HCT116 (cell line): ENCODE measurements around the gene SLC17A2. TPM values are rescaled to one million over a fixed set of nuclear protein-coding genes. Genes with fewer than 3 reads are reported as not detected.

ENCODE experiments used
- ATAC-seq: fragments of 200-7000 bp; cut with Tn5 transposase; 2 replicates; pipeline ENCODE4 v1.9.1; 2020; ENCODE audit warnings: mild to moderate bottlenecking, moderate library complexity
- BruUV-seq: library from RNA; stranded (reverse); fragments of 400-500 nt; replicated peaks from 2 replicates; lab custom pipeline; 2021; lab: Mats Ljungman, UMichigan
- CTCF ChIA-PET: fragments of 300-600 bp; sonication (Branson Sonifier 250); formaldehyde crosslinking; loops from one replicate; lab custom pipeline; 2021; ENCODE audit warnings: antibody characterized with exemption; lab: Charles Lee
- POLR2A ChIA-PET: fragments of 300-600, 350-600 bp; sonication (Branson Sonifier 250); formaldehyde crosslinking; loops from one replicate; lab custom pipeline; 2021; ENCODE audit warnings: antibody characterized with exemption; lab: Charles Lee
- RAD21 ChIA-PET, 2 experiments: fragments of 300-600 bp; sonication (Branson Sonifier 250); formaldehyde crosslinking; loops; one replicate each; lab custom pipeline; 2023; ENCODE audit warnings: low total read pairs in 2 of 2; ENCODE audit not compliant: uncharacterized antibody in 2 of 2, unreplicated experiment in 2 of 2, low non-redundant PET in 1 of 2; lab: Charles Lee
- DNase-seq: peaks from one replicate; pipeline ENCODE4 v3.0.0-alpha.2; 2010; ENCODE audit warnings: low read depth, low spot score
- H2AFZ ChIP-seq: fragments of 200-600 bp; shearing (Covaris generic), sonication (generic); 2 replicates; pipeline ENCODE4 v1.6.1; 2017; ENCODE audit warnings: low read depth, mixed run types, mixed read lengths, antibody characterized with exemption, low read length; ENCODE audit not compliant: poor library complexity, severe bottlenecking
- H3K27ac ChIP-seq: 2 replicates; pipeline ENCODE4 v1.5.1; 2012; ENCODE audit warnings: low read depth, low read length
- H3K27me3 ChIP-seq: fragments of 200-600 bp; sonication (generic); 2 replicates; pipeline ENCODE4 v1.6.1; 2016; ENCODE audit warnings: mixed run types, low read length, mixed read lengths; ENCODE audit not compliant: insufficient read depth
- H3K36me3 ChIP-seq, 2 experiments: fragments of 200-500 bp in 1 of 2; fragments of 200-600 bp in 1 of 2; sonication (Bioruptor generic) in 1 of 2; sonication (generic) in 1 of 2; 2 replicates each; pipeline versions ENCODE4 v1.5.1 to v1.6.1; 2014 to 2016; ENCODE audit warnings: low read length in 2 of 2, inconsistent platforms in 1 of 2, mixed read lengths in 1 of 2, mixed run types in 1 of 2; ENCODE audit not compliant: insufficient read depth in 2 of 2, control insufficient read depth in 1 of 2
- H3K4me1 ChIP-seq, 2 experiments: fragments of 200-600 bp in 1 of 2; sonication (generic) in 1 of 2; 2 replicates each; pipeline versions ENCODE4 v1.5.1 to v1.6.1; 2012 to 2017; ENCODE audit warnings: low read length in 2 of 2, inconsistent platforms in 1 of 2, mild to moderate bottlenecking in 1 of 2, mixed read lengths in 1 of 2, mixed run types in 1 of 2, moderate library complexity in 1 of 2; ENCODE audit not compliant: insufficient read depth in 2 of 2, control insufficient read depth in 1 of 2
- H3K4me2 ChIP-seq: fragments of 200-600 bp; sonication (generic); 2 replicates; pipeline ENCODE4 v1.6.1; 2017; ENCODE audit warnings: mixed run types, low read length, mixed read lengths
- H3K4me3 ChIP-seq, 2 experiments: fragments of 200-600 bp in 1 of 2; sonication (generic) in 1 of 2; replicated peaks in 1 of 2; 2 replicates each; pipeline ENCODE4 v1.5.1; 2011 to 2016; ENCODE audit warnings: low read length in 2 of 2, control low read depth in 1 of 2, low read depth in 1 of 2, mild to moderate bottlenecking in 1 of 2, mixed read lengths in 1 of 2, mixed run types in 1 of 2
- H3K79me2 ChIP-seq: fragments of 200-600 bp; sonication (generic); 2 replicates; pipeline ENCODE4 v1.6.1; 2017; ENCODE audit warnings: mild to moderate bottlenecking, mixed run types, low read length, moderate library complexity, mixed read lengths; ENCODE audit not compliant: insufficient read depth
- H3K9ac ChIP-seq: fragments of 200-600 bp; sonication (generic); 2 replicates; pipeline ENCODE4 v1.6.1; 2016; ENCODE audit warnings: low read length, mixed read lengths
- H3K9me2 ChIP-seq: fragments of 200-600 bp; sonication (generic), shearing (Covaris generic); 2 replicates; pipeline ENCODE4 v1.6.1; 2017; ENCODE audit warnings: mixed run types, mild to moderate bottlenecking, moderate library complexity; ENCODE audit not compliant: insufficient read depth
- H3K9me3 ChIP-seq, 2 experiments: fragments of 200-500 bp in 1 of 2; fragments of 200-600 bp in 1 of 2; sonication (Bioruptor generic) in 1 of 2; sonication (generic) in 1 of 2; 2 replicates each; pipeline ENCODE4 v1.6.1; 2014 to 2017; ENCODE audit warnings: low read length in 2 of 2, mixed read lengths in 2 of 2, inconsistent platforms in 1 of 2, low read depth in 1 of 2, mild to moderate bottlenecking in 1 of 2, mixed run types in 1 of 2, moderate library complexity in 1 of 2; ENCODE audit not compliant: control insufficient read depth in 1 of 2, insufficient read depth in 1 of 2
- H4K20me1 ChIP-seq: fragments of 200-600 bp; sonication (generic), shearing (Covaris generic); 2 replicates; pipeline ENCODE4 v1.6.1; 2017; ENCODE audit warnings: mixed run types, mild to moderate bottlenecking, moderate library complexity; ENCODE audit not compliant: insufficient read depth
- ATF3 ChIP-seq: IDR thresholded peaks from 2 replicates; pipeline ENCODE4 v1.6.1; 2012
- CEBPB ChIP-seq: IDR thresholded peaks from 2 replicates; pipeline ENCODE4 v1.6.1; 2012; ENCODE audit warnings: low read depth
- CTCF ChIP-seq, 3 experiments: fragments of 200-600 bp in 1 of 3; sonication (generic) in 1 of 3; IDR thresholded peaks in 2 of 3; conservative IDR thresholded peaks in 1 of 3; 2 replicates each; pipeline ENCODE4 v1.5.1; 2012 to 2017; ENCODE audit warnings: low read depth in 2 of 3, low read length in 2 of 3, antibody characterized with exemption in 1 of 3, borderline replicate concordance in 1 of 3, control low read depth in 1 of 3, mild to moderate bottlenecking in 1 of 3, mixed read lengths in 1 of 3, mixed run types in 1 of 3, moderate library complexity in 1 of 3; ENCODE audit not compliant: insufficient read depth in 1 of 3
- EGR1 ChIP-seq: IDR thresholded peaks from 2 replicates; pipeline ENCODE4 v1.6.1; 2012; ENCODE audit warnings: low read depth
- ELF1 ChIP-seq: IDR thresholded peaks from 2 replicates; pipeline ENCODE4 v1.6.1; 2012; ENCODE audit warnings: low read depth, borderline replicate concordance
- EZH2 ChIP-seq: fragments of 200-600 bp; sonication (generic); IDR thresholded peaks from 2 replicates; pipeline ENCODE4 v1.6.1; 2017; ENCODE audit warnings: antibody characterized with exemption, mixed run types
- EZH2phosphoT487 ChIP-seq: fragments of 200-600 bp; IDR thresholded peaks from 2 replicates; pipeline ENCODE4 v1.6.1; 2018; ENCODE audit warnings: antibody characterized with exemption, borderline replicate concordance
- JUND ChIP-seq: IDR thresholded peaks from 2 replicates; pipeline ENCODE4 v1.6.1; 2012
- MAX ChIP-seq: IDR thresholded peaks from 2 replicates; pipeline ENCODE4 v1.6.1; 2012
- POLR2A ChIP-seq: IDR thresholded peaks from 2 replicates; pipeline ENCODE4 v1.7.0; 2011; ENCODE audit warnings: borderline replicate concordance; ENCODE audit not compliant: insufficient read depth, insufficient read length; ENCODE audit errors: extremely low read depth
- RAD21 ChIP-seq: IDR thresholded peaks from 2 replicates; pipeline ENCODE4 v1.6.1; 2012; ENCODE audit warnings: low read depth, mild to moderate bottlenecking
- SIN3A ChIP-seq: IDR thresholded peaks from 2 replicates; pipeline ENCODE4 v1.6.1; 2012; ENCODE audit warnings: low read depth
- SP1 ChIP-seq: IDR thresholded peaks from 2 replicates; pipeline ENCODE4 v1.6.1; 2012; ENCODE audit warnings: low read depth
- SRF ChIP-seq: IDR thresholded peaks from 2 replicates; pipeline ENCODE4 v1.6.1; 2012; ENCODE audit warnings: low read depth
- YY1 ChIP-seq: IDR thresholded peaks from 2 replicates; pipeline ENCODE4 v1.6.1; 2011; ENCODE audit warnings: low read length, low read depth, moderate library complexity, mild to moderate bottlenecking; ENCODE audit not compliant: insufficient replicate concordance; ENCODE audit errors: extremely low read depth
- ZBTB33 ChIP-seq: IDR thresholded peaks from 2 replicates; pipeline ENCODE4 v1.6.1; 2011; ENCODE audit warnings: mild to moderate bottlenecking, low read length, moderate library complexity; ENCODE audit not compliant: insufficient replicate concordance; ENCODE audit errors: extremely low read depth
- ZNF274 ChIP-seq: fragments of 200-500 bp; sonication (Bioruptor generic); IDR thresholded peaks from 2 replicates; pipeline ENCODE4 v1.6.1; 2014; ENCODE audit warnings: mild to moderate bottlenecking, low read depth, low read length, inconsistent platforms
- intact Hi-C: fragments of 100-400 bp; cut with micrococcal nuclease; formaldehyde crosslinking; loops from 2 replicates; pipeline ENCODE4 v1.10.0; 2022
- total RNA-seq: library from RNA; stranded (reverse); gene quantifications from one replicate; pipeline ENCODE4 v1.2.1, GENCODE V29; 2021; ENCODE audit not compliant: unreplicated experiment
- TF ChIP-seq, protein P1 (sequence below): IDR thresholded peaks from 2 replicates; pipeline ENCODE4 v1.6.1; 2012; ENCODE audit warnings: low read depth

The SLC17A2 gene
- total RNA-seq, 1 experiment from 2014 or later = not detected

DNA sequence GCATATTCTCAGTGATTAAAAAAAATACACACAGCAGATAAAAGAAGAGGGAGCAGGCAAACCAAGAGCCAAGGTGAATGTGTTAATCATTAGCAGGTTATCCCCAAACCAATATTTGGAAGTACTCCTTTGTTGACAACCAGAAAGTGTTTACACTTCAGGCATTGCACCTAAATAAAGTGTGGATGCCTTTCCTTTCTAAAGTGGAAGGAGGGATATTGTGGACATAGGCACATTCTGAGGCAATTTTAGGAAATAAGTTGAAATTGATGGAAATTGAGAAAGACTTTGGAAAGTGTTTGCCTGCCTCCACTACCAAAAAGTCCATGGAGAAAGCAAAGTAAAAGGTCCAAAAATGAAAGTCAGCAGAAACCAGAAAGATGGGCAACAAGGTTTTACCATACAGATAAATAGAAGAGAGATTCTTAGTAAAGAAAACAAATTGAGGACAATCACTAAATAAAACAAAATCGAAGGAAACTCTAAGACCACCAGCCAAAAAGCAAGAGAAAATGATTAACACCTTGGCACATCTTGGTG lies 22.9 kb downstream of the SLC17A2 start:
- Histone ChIP-seq H2AFZ (no peak overlapping the region), H3K27ac (no peak overlapping the region), H3K9ac (no peak overlapping the region), H3K4me1 (no peaks in the 10 kb centered on the region), H3K9me2 (no peaks in the 10 kb centered on the region), H3K4me2 (no peak overlapping the region), H3K9me3 (no peaks in the 10 kb centered on the region), H3K79me2 (no peaks in the 10 kb centered on the region), H4K20me1 (no peaks in the 10 kb centered on the region), H3K36me3 (no peaks in the 10 kb centered on the region), H3K27me3 (no peaks in the 10 kb centered on the region), H3K4me3 (no peak overlapping the region)
- ChIA-PET CTCF (no interaction called here), POLR2A (no interaction called here), RAD21 (no interaction called here)
- BruUV-seq = no TSS peak
- ATAC-seq (no peak), DNase-seq (no peak)
- intact Hi-C loops = no loop called here
- TF ChIP-seq SRF (no peak), JUND (no peak), CTCF (IDR thresholded peaks at IDR 0.05 in 2 of 3, conservative IDR thresholded peaks at IDR 0.05 in 1 of 3; ENCODE audit: borderline replicate concordance in 1 of 3, insufficient read depth in 1 of 3, low read depth in 2 of 3, low read length in 2 of 3) (no peak), EZH2 (no peak), ELF1 (no peak), ZNF274 (no peak), SIN3A (no peak), EGR1 (no peak), RAD21 (no peak), YY1 (no peak), ZBTB33 (no peak), MAX (no peak), SP1 (no peak), POLR2A (no peak), CEBPB (no peak), EZH2phosphoT487 (no peak), ATF3 (no peak)
- TF ChIP-seq, protein P1, sequence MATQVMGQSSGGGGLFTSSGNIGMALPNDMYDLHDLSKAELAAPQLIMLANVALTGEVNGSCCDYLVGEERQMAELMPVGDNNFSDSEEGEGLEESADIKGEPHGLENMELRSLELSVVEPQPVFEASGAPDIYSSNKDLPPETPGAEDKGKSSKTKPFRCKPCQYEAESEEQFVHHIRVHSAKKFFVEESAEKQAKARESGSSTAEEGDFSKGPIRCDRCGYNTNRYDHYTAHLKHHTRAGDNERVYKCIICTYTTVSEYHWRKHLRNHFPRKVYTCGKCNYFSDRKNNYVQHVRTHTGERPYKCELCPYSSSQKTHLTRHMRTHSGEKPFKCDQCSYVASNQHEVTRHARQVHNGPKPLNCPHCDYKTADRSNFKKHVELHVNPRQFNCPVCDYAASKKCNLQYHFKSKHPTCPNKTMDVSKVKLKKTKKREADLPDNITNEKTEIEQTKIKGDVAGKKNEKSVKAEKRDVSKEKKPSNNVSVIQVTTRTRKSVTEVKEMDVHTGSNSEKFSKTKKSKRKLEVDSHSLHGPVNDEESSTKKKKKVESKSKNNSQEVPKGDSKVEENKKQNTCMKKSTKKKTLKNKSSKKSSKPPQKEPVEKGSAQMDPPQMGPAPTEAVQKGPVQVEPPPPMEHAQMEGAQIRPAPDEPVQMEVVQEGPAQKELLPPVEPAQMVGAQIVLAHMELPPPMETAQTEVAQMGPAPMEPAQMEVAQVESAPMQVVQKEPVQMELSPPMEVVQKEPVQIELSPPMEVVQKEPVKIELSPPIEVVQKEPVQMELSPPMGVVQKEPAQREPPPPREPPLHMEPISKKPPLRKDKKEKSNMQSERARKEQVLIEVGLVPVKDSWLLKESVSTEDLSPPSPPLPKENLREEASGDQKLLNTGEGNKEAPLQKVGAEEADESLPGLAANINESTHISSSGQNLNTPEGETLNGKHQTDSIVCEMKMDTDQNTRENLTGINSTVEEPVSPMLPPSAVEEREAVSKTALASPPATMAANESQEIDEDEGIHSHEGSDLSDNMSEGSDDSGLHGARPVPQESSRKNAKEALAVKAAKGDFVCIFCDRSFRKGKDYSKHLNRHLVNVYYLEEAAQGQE = no peak
